Measurements from ENCODE around the gene BIN1. TPM values are rescaled to one million over a fixed set of nuclear protein-coding genes. Genes with fewer than 3 reads are reported as not detected.
A peak's percentile ranks its signal among the peaks of the same experiment; 100 is the strongest.

The BIN1 gene
- total RNA-seq, 1 donor from 2014 or later: 50.2 TPM

GRCh38 chr2:127085317-127085681 lies 21.7 kb downstream of the BIN1 start:
- Histone ChIP-seq H3K4me2 (ENCODE audit: low read length) (peak overlapping the region; percentile 28), H3K9me3 (ENCODE audit: insufficient read depth, low read depth, low read length) (no peaks in the 10 kb centered on the region), H3K9ac (ENCODE audit: low read length) (no peak overlapping the region), H3K4me3 (ENCODE audit: insufficient read depth, low read depth, low read length) (no peak overlapping the region), H3K36me3 (ENCODE audit: insufficient read depth, low read length) (no peaks in the 10 kb centered on the region), H3K79me2 (ENCODE audit: insufficient read depth, low read length) (peaks cover 59% of the 10 kb centered on the region), H2AFZ (ENCODE audit: low read depth, low read length) (no peak overlapping the region), H3K4me1 (ENCODE audit: insufficient read depth, low read length) (peaks cover 60% of the 10 kb centered on the region), H3K27ac (ENCODE audit: low read depth, low read length) (no peak overlapping the region), H4K20me1 (ENCODE audit: insufficient read depth, low read length) (peaks cover 36% of the 10 kb centered on the region), H3K27me3 (ENCODE audit: insufficient read depth, low read length) (no peaks in the 10 kb centered on the region)
- Mint-ChIP-seq H3K36me3 (ENCODE audit: low read depth, unreplicated experiment) (peaks cover 2% of the 10 kb centered on the region), H3K9me3 (ENCODE audit: unreplicated experiment) (no peaks in the 10 kb centered on the region), H3K27me3 (ENCODE audit: low read depth, unreplicated experiment) (no peaks in the 10 kb centered on the region), H3K27ac (ENCODE audit: unreplicated experiment) (peak overlapping the region; percentile 13), H3K4me3 (ENCODE audit: unreplicated experiment) (no peak overlapping the region), H3K4me1 (ENCODE audit: low read depth, unreplicated experiment) (peaks cover 42% of the 10 kb centered on the region)
- FAIRE-seq: no peak
- TF ChIP-seq CTCF (IDR thresholded peaks at IDR 0.05; ENCODE audit: insufficient read depth, low read depth, low read length) (no peak), EZH2 (IDR thresholded peaks at IDR 0.05; ENCODE audit: insufficient read depth, low read length) (no peak)
- DNase-seq (ENCODE audit: low read depth): peak; percentile 27

GRCh38 chr2:127084611-127085316 lies 22.2 kb downstream of the BIN1 start:
- FAIRE-seq: no peak
- TF ChIP-seq CTCF (IDR thresholded peaks at IDR 0.05; ENCODE audit: insufficient read depth, low read depth, low read length) (no peak), EZH2 (IDR thresholded peaks at IDR 0.05; ENCODE audit: insufficient read depth, low read length) (no peak)
- peak overlapping the region; percentile 37 for H3K27ac ChIP-seq (ENCODE audit: low read depth, low read length)
- no peaks in the 10 kb centered on the region for H3K27me3 Mint-ChIP-seq (ENCODE audit: low read depth, unreplicated experiment)
- H3K9me3 Mint-ChIP-seq (ENCODE audit: unreplicated experiment): no peaks in the 10 kb centered on the region
- H2AFZ ChIP-seq (ENCODE audit: low read depth, low read length): no peak overlapping the region
- H3K79me2 ChIP-seq (ENCODE audit: insufficient read depth, low read length): peaks cover 65% of the 10 kb centered on the region
- peak overlapping the region; percentile 21 for H3K4me3 ChIP-seq (ENCODE audit: insufficient read depth, low read depth, low read length)
- peak overlapping the region; percentile 78 for H3K4me2 ChIP-seq (ENCODE audit: low read length)
- peaks cover 44% of the 10 kb centered on the region for H3K4me1 Mint-ChIP-seq (ENCODE audit: low read depth, unreplicated experiment)
- H3K9me3 ChIP-seq (ENCODE audit: insufficient read depth, low read depth, low read length): no peaks in the 10 kb centered on the region
- H3K9ac ChIP-seq (ENCODE audit: low read length): peak overlapping the region; percentile 30
- H3K27ac Mint-ChIP-seq (ENCODE audit: unreplicated experiment): no peak overlapping the region
- peaks cover 2% of the 10 kb centered on the region for H3K36me3 Mint-ChIP-seq (ENCODE audit: low read depth, unreplicated experiment)
- H3K4me1 ChIP-seq (ENCODE audit: insufficient read depth, low read length): peaks cover 60% of the 10 kb centered on the region
- peaks cover 37% of the 10 kb centered on the region for H4K20me1 ChIP-seq (ENCODE audit: insufficient read depth, low read length)
- H3K4me3 Mint-ChIP-seq (ENCODE audit: unreplicated experiment): no peak overlapping the region
- no peaks in the 10 kb centered on the region for H3K27me3 ChIP-seq (ENCODE audit: insufficient read depth, low read length)
- no peaks in the 10 kb centered on the region for H3K36me3 ChIP-seq (ENCODE audit: insufficient read depth, low read length)
- DNase-seq (ENCODE audit: low read depth): peak; percentile 88

Data from astrocyte (in vitro differentiated cells and primary cell).